ENCODE results near the gene TMED8. TPM values are rescaled to one million over a fixed set of nuclear protein-coding genes. Genes with fewer than 3 reads are reported as not detected.

The TMED8 gene
- total RNA-seq, 2 donors from 2014 or later = 6.6 to 7.5 TPM

DNA sequence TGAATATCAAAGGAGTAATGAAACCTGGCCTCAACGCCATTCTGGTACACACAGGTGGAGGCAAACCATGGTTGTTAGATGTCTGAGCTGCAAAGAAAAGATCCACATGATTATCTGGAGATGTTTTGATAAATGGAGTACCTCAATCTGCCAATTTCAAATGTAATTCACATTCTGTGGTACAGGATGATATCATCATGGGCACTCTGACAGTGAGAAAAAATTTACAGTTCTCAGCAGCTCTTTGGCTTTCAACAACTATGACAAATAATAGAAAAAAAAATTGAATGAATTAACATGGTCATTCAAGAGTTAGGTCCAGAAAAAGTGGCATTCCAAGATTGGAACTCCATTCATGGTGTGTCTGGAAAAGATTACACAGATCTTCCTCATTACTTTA is 17.3 kb downstream of the TMED8 start:
- no peak overlapping the region for H3K27ac ChIP-seq
- no peaks in the 10 kb centered on the region for H3K4me1 ChIP-seq
- no peak for DNase-seq (ENCODE audit: low spot score)
- TF ChIP-seq, protein P1, sequence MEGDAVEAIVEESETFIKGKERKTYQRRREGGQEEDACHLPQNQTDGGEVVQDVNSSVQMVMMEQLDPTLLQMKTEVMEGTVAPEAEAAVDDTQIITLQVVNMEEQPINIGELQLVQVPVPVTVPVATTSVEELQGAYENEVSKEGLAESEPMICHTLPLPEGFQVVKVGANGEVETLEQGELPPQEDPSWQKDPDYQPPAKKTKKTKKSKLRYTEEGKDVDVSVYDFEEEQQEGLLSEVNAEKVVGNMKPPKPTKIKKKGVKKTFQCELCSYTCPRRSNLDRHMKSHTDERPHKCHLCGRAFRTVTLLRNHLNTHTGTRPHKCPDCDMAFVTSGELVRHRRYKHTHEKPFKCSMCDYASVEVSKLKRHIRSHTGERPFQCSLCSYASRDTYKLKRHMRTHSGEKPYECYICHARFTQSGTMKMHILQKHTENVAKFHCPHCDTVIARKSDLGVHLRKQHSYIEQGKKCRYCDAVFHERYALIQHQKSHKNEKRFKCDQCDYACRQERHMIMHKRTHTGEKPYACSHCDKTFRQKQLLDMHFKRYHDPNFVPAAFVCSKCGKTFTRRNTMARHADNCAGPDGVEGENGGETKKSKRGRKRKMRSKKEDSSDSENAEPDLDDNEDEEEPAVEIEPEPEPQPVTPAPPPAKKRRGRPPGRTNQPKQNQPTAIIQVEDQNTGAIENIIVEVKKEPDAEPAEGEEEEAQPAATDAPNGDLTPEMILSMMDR (IDR thresholded peaks at IDR 0.05) = no peak
- H3K36me3 ChIP-seq = no peaks in the 10 kb centered on the region
- H3K27me3 ChIP-seq = no peaks in the 10 kb centered on the region
- H3K9me3 ChIP-seq = no peaks in the 10 kb centered on the region
- H3K4me3 ChIP-seq = no peak overlapping the region

DNA sequence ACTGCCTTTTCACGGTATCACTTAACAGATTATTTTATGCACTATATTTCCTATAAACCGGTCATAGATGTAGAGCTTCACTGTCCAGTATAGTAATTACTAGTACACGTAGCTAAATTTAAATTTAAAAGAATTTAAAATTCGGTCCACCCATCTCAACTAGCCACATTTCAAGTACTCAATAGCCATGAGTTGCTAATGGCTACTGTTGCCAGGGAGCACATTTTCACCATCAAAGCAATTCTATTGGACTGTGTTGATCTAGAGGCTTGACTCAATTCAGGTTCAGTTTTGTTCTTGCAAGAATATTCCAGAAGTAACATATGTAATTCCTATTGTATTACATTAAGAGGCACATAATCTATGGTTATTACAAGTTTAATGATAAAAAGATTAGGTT is 20.0 kb downstream of the TMED8 start:
- no peaks in the 10 kb centered on the region for H3K36me3 ChIP-seq
- H3K27me3 ChIP-seq = no peaks in the 10 kb centered on the region
- H3K27ac ChIP-seq = no peak overlapping the region
- no peaks in the 10 kb centered on the region for H3K4me1 ChIP-seq
- TF ChIP-seq, protein P1 (IDR thresholded peaks at IDR 0.05) = no peak
- no peak for DNase-seq (ENCODE audit: low spot score)
- H3K4me3 ChIP-seq = no peak overlapping the region
- H3K9me3 ChIP-seq = no peaks in the 10 kb centered on the region

DNA sequence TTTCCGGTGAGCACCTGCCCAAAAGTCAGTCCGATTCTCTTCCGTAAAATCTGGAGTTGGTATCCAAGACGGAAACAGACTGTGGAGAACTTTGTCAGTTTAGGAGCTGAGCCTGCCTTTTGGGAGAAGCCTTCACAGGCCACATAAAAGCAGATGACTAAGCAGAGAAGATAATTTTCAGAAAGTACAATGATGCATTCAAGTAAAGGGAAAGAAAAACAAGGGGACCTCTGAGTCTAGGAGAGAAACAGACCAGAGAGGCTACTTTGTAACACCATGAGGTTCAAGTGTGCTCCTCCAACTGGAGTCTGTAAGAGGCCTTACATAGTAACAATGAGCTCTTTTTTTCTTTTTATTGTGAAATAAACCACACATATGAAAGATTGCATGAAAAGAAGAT is 21.1 kb downstream of the TMED8 start:
- no peak overlapping the region for H3K4me3 ChIP-seq
- H3K9me3 ChIP-seq = no peaks in the 10 kb centered on the region
- no peak for DNase-seq (ENCODE audit: low spot score)
- no peak overlapping the region for H3K27ac ChIP-seq
- H3K36me3 ChIP-seq = peaks cover 2% of the 10 kb centered on the region
- H3K4me1 ChIP-seq = no peaks in the 10 kb centered on the region
- TF ChIP-seq, protein P1 (IDR thresholded peaks at IDR 0.05) = no peak
- no peaks in the 10 kb centered on the region for H3K27me3 ChIP-seq

DNA sequence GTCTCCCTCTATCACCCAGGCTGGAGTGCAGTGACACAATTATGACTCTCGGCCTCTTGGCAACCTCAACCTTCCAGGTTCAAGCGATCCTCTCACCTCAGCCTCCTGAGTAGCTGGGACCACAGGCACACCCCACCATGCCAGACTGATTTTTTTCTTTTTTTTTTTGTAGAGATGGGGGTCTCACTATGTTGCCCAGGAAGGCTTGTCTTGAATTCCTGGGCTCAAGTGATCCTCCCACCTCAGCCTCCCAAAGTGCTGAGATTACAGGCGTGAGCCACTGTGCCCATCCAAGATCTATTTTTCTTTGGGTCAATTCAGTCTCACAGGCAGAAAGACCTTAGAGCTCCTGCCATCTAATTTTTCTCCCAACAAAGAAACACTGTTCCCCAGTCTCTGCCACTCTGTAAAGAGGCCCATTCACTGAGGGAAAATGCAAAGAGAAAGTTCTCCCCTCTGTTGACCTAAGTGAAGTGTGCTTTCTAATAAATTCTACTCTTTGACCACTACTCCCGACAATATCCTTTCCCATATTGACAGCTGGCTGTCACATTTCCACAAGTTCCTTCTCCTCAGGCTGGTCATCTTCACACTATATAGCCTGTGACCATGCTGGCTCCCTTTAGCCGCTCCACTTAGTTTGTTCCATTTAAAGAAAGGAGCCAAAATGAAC is 23.3 kb downstream of the TMED8 start:
- no peaks in the 10 kb centered on the region for H3K27me3 ChIP-seq
- TF ChIP-seq, protein P1 (IDR thresholded peaks at IDR 0.05) = no peak
- no peaks in the 10 kb centered on the region for H3K4me1 ChIP-seq
- H3K36me3 ChIP-seq = peaks cover 17% of the 10 kb centered on the region
- no peak overlapping the region for H3K27ac ChIP-seq
- no peaks in the 10 kb centered on the region for H3K9me3 ChIP-seq
- no peak overlapping the region for H3K4me3 ChIP-seq
- DNase-seq (ENCODE audit: low spot score) = no peak

DNA sequence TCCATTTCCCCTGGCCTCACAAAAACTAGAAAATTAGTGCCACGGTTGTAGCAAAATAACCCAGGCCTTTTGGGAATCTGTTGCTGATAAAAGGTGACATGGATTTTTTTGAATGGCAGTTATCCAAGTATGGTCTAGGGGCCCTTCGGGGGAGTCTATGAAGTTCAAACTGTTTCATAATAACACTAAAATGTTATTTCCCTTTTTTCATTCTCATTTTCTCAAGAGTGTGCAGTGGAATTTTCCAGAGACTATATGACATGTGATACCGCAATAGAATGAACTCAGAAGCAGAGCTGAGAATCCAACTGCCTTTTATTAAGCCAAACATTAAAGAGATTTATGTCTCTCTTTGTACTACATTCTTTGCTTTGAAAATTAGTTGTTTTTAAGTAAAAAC is 29.1 kb downstream of the TMED8 start:
- Histone ChIP-seq H3K4me1 (no peaks in the 10 kb centered on the region), H3K27ac (no peak overlapping the region), H3K27me3 (no peaks in the 10 kb centered on the region), H3K4me3 (no peak overlapping the region), H3K36me3 (peaks cover 27% of the 10 kb centered on the region), H3K9me3 (no peaks in the 10 kb centered on the region)
- DNase-seq (ENCODE audit: low spot score) = no peak
- TF ChIP-seq, protein P1 (IDR thresholded peaks at IDR 0.05) = no peak

DNA sequence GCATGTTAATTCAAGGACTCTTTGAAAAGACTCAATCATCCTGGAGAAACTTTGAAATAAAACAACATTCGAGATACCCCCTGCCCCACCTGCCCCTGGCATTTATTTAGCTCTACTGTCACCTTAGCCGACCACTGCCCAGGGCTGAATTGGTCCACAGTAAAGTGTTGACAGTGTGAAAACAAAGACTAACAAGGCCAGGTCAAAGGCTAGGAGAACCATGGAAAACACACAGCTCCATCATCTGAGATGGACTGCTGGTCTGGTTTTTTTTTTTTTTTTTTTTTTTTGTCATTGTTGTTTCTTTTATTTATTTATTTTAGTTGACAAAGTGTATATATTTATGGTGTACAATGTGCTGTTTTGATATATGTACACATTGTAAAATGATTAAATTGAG is 30.4 kb downstream of the TMED8 start:
- DNase-seq (ENCODE audit: low spot score) = no peak
- Histone ChIP-seq H3K27me3 (no peaks in the 10 kb centered on the region), H3K27ac (no peak overlapping the region), H3K36me3 (peaks cover 39% of the 10 kb centered on the region), H3K9me3 (no peaks in the 10 kb centered on the region), H3K4me1 (no peaks in the 10 kb centered on the region), H3K4me3 (no peak overlapping the region)
- TF ChIP-seq, protein P1 (IDR thresholded peaks at IDR 0.05) = no peak

Data from right atrium auricular region (tissue), 2 donors.